Measurements from ENCODE around the gene ADD3.

GRCh38 chr10:110160522-110160921 is 152.7 kb downstream of the ADD3 start:
- TF ChIP-seq EZH2 (IDR thresholded peaks at IDR 0.05; ENCODE audit: borderline replicate concordance, low read length) (no peak), CTCF (IDR thresholded peaks at IDR 0.05; ENCODE audit: low read length) (no peak)
